Right atrium auricular region (tissue), 2 donors: ENCODE results near the gene SRPK2. TPM values are rescaled to one million over a fixed set of nuclear protein-coding genes. Genes with fewer than 3 reads are reported as not detected.

Experiments used
- DNase-seq: peaks from one replicate; pipeline ENCODE4 v3.0.0-alpha.2; 2019; ENCODE audit warnings: low spot score
- H3K27ac ChIP-seq, 2 donors: fragments of 200-600 bp; sonication (generic); 1 replicate in 1 of 2; 2 replicates in 1 of 2; pipeline ENCODE4 v1.5.1; 2016 to 2019
- H3K27me3 ChIP-seq, 2 donors: fragments of 200-600 bp; sonication (generic); one replicate each; pipeline versions ENCODE4 v1.5.1 to v1.6.0; 2017 to 2019
- H3K36me3 ChIP-seq: fragments of 200-600 bp; sonication (generic); one replicate; pipeline ENCODE4 v1.5.1; 2016
- H3K4me1 ChIP-seq, 2 donors: fragments of 200-600 bp; sonication (generic); one replicate each; pipeline versions ENCODE4 v1.5.1 to v1.6.0; 2017 to 2019
- H3K4me3 ChIP-seq, 2 donors: fragments of 200-600 bp; sonication (generic); 1 replicate in 1 of 2; 2 replicates in 1 of 2; pipeline ENCODE4 v1.5.1; 2017 to 2019; ENCODE audit warnings: mild to moderate bottlenecking in 1 of 2, moderate library complexity in 1 of 2
- H3K9me3 ChIP-seq, 2 donors: fragments of 200-600 bp; sonication (generic); one replicate each; pipeline ENCODE4 v1.5.1; 2019
- CTCF ChIP-seq, 2 donors: fragments of 200-600 bp; sonication (generic); IDR thresholded peaks; one replicate each; pipeline ENCODE4 v1.5.1; 2019; ENCODE audit warnings: antibody characterized with exemption in 2 of 2
- total RNA-seq, 2 donors: library from RNA; depleted of rRNA; stranded (reverse); fragments of >200 nt; gene quantifications; one replicate each; pipeline ENCODE4 v1.1.0, GENCODE V29; 2016

SRPK2 gene
- total RNA-seq, 2 donors from 2014 or later = 19.8 to 20.9 TPM

- no peak overlapping the region for H3K27ac ChIP-seq
- TF ChIP-seq CTCF (IDR thresholded peaks at IDR 0.05) = no peak
Measured at GRCh38 chr7:105346138-105346537, 42.6 kb downstream of the SRPK2 start.

GRCh38 chr7:105345725-105346124 is 43.0 kb downstream of the SRPK2 start:
- H3K36me3 ChIP-seq = no peaks in the 10 kb centered on the region
- no peaks in the 10 kb centered on the region for H3K9me3 ChIP-seq
- H3K4me1 ChIP-seq = peaks cover 0 to 19% of the 10 kb centered on the region in 2 donors
- H3K27ac ChIP-seq = no peak overlapping the region
- DNase-seq = no peak
- no peak overlapping the region for H3K4me3 ChIP-seq
- no peaks in the 10 kb centered on the region for H3K27me3 ChIP-seq
- no peak for TF ChIP-seq CTCF (IDR thresholded peaks at IDR 0.05)

More at GRCh38 chr7:105346138-105346537, 42.6 kb downstream of the SRPK2 start:
- Histone ChIP-seq H3K27me3 (no peaks in the 10 kb centered on the region), H3K9me3 (no peaks in the 10 kb centered on the region), H3K36me3 (no peaks in the 10 kb centered on the region), H3K4me3 (no peak overlapping the region), H3K4me1 (peaks cover 0 to 21% of the 10 kb centered on the region in 2 donors)
- no peak for DNase-seq

DNA sequence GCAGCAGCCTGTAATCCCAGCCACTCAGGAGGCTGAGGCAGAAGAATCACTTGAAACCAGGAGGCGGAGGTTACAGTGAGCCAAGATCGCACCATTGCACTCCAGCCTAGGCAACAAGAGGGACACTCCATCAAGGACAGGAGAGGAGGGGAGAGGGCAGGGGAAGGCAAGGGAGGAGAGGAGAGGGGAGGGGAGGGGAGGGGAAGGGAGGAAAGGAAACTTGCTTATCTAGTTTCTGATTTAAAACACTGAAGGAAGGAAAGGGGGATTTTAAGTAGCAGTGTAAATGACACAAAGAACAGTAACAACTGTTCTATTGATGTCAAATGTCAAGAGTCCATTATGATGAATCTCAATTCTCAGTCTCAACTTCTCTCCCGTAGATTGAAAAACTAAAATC is 43.7 kb downstream of the SRPK2 start:
- Histone ChIP-seq H3K4me3 (no peak overlapping the region), H3K27me3 (no peaks in the 10 kb centered on the region), H3K4me1 (peaks cover 0 to 19% of the 10 kb centered on the region in 2 donors), H3K36me3 (no peaks in the 10 kb centered on the region), H3K9me3 (no peaks in the 10 kb centered on the region), H3K27ac (no peak overlapping the region)
- no peak for TF ChIP-seq CTCF (IDR thresholded peaks at IDR 0.05)
- DNase-seq = no peak

DNA sequence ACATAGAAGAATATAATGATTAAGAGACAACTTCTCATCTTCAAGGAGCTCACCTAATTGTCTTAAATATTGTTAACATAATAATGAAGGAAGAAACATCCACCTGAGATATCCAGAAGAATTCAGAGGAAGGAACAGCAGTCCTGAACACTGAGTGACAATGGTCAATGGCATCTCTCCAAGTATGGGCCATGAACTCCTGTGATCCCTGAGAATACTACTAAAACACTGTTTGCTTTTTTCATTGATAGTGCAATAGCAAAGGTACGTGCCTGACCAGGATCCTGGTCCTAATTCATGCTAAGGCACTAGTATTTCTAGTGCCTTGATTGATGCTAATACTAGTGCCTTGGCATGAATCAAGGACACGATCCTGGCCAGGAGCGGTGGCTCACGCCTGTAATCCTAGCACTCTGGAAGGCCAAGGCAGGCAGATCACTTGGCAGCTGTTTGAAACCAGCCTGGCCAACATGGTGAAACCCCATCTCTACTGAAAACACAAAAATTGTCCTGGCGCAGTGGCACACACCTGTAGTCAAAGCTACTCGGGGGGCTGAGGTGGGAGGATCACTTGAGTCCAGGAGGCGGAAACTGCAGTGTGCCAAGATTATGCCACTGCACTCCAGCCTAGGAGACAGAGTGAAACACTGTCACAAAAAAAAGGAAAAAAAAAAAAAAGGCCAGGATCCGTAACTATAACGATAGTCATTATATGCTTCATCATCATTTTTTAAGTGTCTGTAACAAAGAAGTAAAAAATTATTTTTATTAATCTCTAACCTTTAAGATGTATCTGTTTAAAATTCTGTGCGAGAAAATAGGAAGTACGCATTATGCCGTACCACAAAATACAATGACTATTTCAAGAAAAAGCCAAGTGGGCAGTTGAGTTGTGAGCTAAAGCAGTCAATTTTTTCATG is 49.1 kb downstream of the SRPK2 start:
- Histone ChIP-seq H3K27ac (no peak overlapping the region), H3K36me3 (no peaks in the 10 kb centered on the region), H3K4me1 (no peaks in the 10 kb centered on the region), H3K9me3 (no peaks in the 10 kb centered on the region), H3K27me3 (no peaks in the 10 kb centered on the region), H3K4me3 (no peak overlapping the region)
- no peak for TF ChIP-seq CTCF (IDR thresholded peaks at IDR 0.05)
- DNase-seq = no peak

DNA sequence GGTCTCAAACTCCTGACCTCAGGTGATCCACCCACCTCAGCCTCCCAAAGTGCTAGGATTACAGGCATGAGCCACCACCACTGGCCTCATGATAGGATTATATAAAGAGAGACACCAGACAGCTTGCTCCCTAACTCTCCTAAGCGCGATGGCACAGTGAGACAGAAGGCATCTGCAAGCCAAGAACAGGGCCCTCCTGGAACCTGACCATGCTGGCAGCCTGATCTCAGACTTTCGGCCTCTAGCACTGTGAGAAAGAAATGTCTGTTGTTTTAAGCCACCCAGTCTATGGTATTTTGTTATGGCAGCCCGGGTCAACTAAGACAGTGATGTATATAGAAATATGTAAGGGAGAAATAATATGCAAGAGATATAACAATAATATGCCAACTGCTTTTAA is 51.2 kb downstream of the SRPK2 start:
- Histone ChIP-seq H3K36me3 (no peaks in the 10 kb centered on the region), H3K9me3 (no peaks in the 10 kb centered on the region), H3K27me3 (no peaks in the 10 kb centered on the region), H3K4me1 (no peaks in the 10 kb centered on the region), H3K4me3 (no peak overlapping the region), H3K27ac (no peak overlapping the region)
- no peak for TF ChIP-seq CTCF (IDR thresholded peaks at IDR 0.05)
- no peak for DNase-seq
